Liver (tissue), 3 donors: ENCODE measurements around the gene PRSS38.

Source experiments
- CTCF ChIP-seq: fragments of 150-350 bp; IDR thresholded peaks from 2 replicates; pipeline ENCODE4 v1.5.1; 2017; ENCODE audit warnings: improper control_type of control experiment, low read depth, low read length; ENCODE audit not compliant: missing input control
- EGR1 ChIP-seq, 2 donors: IDR thresholded peaks; 2 replicates each; pipeline ENCODE4 v1.6.1; 2016 to 2018; ENCODE audit warnings: antibody characterized with exemption in 2 of 2, low read depth in 2 of 2
- FOXA1 ChIP-seq: IDR thresholded peaks from 2 replicates; pipeline ENCODE4 v1.6.1; 2016; ENCODE audit warnings: antibody characterized with exemption
- MAX ChIP-seq: IDR thresholded peaks from 2 replicates; pipeline ENCODE4 v1.6.1; 2016; ENCODE audit warnings: antibody characterized with exemption
- NR2F2 ChIP-seq: IDR thresholded peaks from 2 replicates; pipeline ENCODE4 v1.6.1; 2016; ENCODE audit warnings: antibody characterized with exemption
- SP1 ChIP-seq: IDR thresholded peaks from 2 replicates; pipeline ENCODE4 v1.6.1; 2018; ENCODE audit warnings: antibody characterized with exemption, mild to moderate bottlenecking
- TAF1 ChIP-seq: conservative IDR thresholded peaks from 2 replicates; pipeline ENCODE4 v1.6.1; 2016; ENCODE audit warnings: antibody characterized with exemption, mild to moderate bottlenecking
- YY1 ChIP-seq: IDR thresholded peaks from 2 replicates; pipeline ENCODE4 v1.6.1; 2016; ENCODE audit warnings: antibody characterized with exemption, mild to moderate bottlenecking
- donor health status: healthy.
- donor health status: healthy.

- TF ChIP-seq YY1 = no peak
- no peak for TF ChIP-seq MAX
- no peak for TF ChIP-seq CTCF
- no peak for TF ChIP-seq NR2F2
- TF ChIP-seq TAF1 = no peak
- no peak for TF ChIP-seq EGR1 (IDR thresholded peaks at IDR 0.05; ENCODE audit: low read depth in 2 of 2)
- no peak for TF ChIP-seq FOXA1
- TF ChIP-seq SP1 = no peak
Observed at GRCh38 chr1:227854189-227854588, 38.7 kb downstream of the PRSS38 start.
